Measurements from ENCODE around the gene NPHP4.

GRCh38 chr1:6025269-6026094 lies 33.3 kb upstream of the NPHP4 start:
- TF ChIP-seq CTCF (IDR thresholded peaks at IDR 0.05) (no peak), POLR2A (IDR thresholded peaks at IDR 0.05) (no peak)

Measured in lower leg skin (tissue), 3 donors.